K562 (cell line): Measurements from ENCODE around the gene CPNE1. TPM values are rescaled to one million over a fixed set of nuclear protein-coding genes. Genes with fewer than 3 reads are reported as not detected.
A peak's percentile ranks its signal among the peaks of the same experiment; 100 is the strongest.

Source experiments
- ATAC-seq: fragments of 200-7000 bp; cut with Tn5 transposase; 3 replicates; pipeline ENCODE4 v1.9.1; 2020; ENCODE audit warnings: moderate library complexity
- BruUV-seq: library from RNA; stranded (reverse); fragments of 400-500 nt; replicated peaks from 2 replicates; lab custom pipeline; 2021; lab: Mats Ljungman, UMichigan
- CTCF ChIA-PET: fragments of 300-600 bp; formaldehyde crosslinking; extraction: SDS; loops from one replicate; lab custom pipeline; 2021; ENCODE audit warnings: low intra/inter-chr PET ratio; lab: Yijun Ruan, JAX
- POLR2A ChIA-PET: fragments of 300-600, 350-650 bp; sonication (Branson Sonifier 250); formaldehyde crosslinking; extraction: SDS; loops from one replicate; lab custom pipeline; 2021; ENCODE audit warnings: antibody characterized with exemption, inconsistent platforms; lab: Yijun Ruan, JAX
- DNase-seq, 4 experiments: peaks; one replicate each; pipeline versions ENCODE4 v3.0.0 to v3.0.0-alpha.2; 2011 to 2018; ENCODE audit warnings: low spot score in 3 of 4, mixed read lengths in 3 of 4; ENCODE audit errors: extremely low read depth in 1 of 4
- FAIRE-seq: peaks from 2 replicates; lab custom pipeline; 2011; peaks lifted over from hg19 to GRCh38; lab: Jason Lieb, UNC
- H2AFZ ChIP-seq: 2 replicates; pipeline ENCODE4 v1.6.0; 2011; ENCODE audit warnings: low read depth, low read length, control low read depth, inconsistent platforms
- H3K27ac ChIP-seq: fragments of 200-600 bp; 3 replicates; pipeline ENCODE4 v1.8.0; 2011; ENCODE audit warnings: low read depth, mild to moderate bottlenecking, control low read depth, inconsistent platforms, low read length, moderate library complexity, mixed read lengths; ENCODE audit errors: extremely low read depth
- H3K27me3 ChIP-seq, 2 experiments: fragments of 300-600 bp in 1 of 2; 2 replicates in 1 of 2; 3 replicates in 1 of 2; pipeline versions ENCODE4 v1.6.0 to v1.8.0; 2011; ENCODE audit warnings: inconsistent platforms in 2 of 2, low read length in 2 of 2, mild to moderate bottlenecking in 1 of 2, mixed read lengths in 1 of 2, moderate library complexity in 1 of 2; ENCODE audit not compliant: control insufficient read depth in 2 of 2, insufficient read depth in 2 of 2
- H3K36me3 ChIP-seq: fragments of 300-600 bp; 3 replicates; pipeline ENCODE4 v1.8.0; 2011; ENCODE audit warnings: mild to moderate bottlenecking, low read length, inconsistent platforms; ENCODE audit not compliant: control insufficient read depth, insufficient read depth
- H3K4me1 ChIP-seq, 2 experiments: fragments of 200-600 bp in 1 of 2; replicated peaks in 1 of 2; 2 replicates in 1 of 2; 3 replicates in 1 of 2; pipeline versions ENCODE4 v1.5.1 to v1.8.0; 2011; ENCODE audit warnings: inconsistent platforms in 2 of 2, low read length in 2 of 2, mild to moderate bottlenecking in 1 of 2, mixed read lengths in 1 of 2, moderate library complexity in 1 of 2; ENCODE audit not compliant: control insufficient read depth in 2 of 2, insufficient read depth in 2 of 2
- H3K4me2 ChIP-seq: 2 replicates; pipeline ENCODE4 v1.6.1; 2011; ENCODE audit warnings: low read length, control low read depth, inconsistent platforms, mixed read lengths; ENCODE audit not compliant: insufficient read depth
- H3K4me3 ChIP-seq: fragments of 200-600 bp; sonication (generic), shearing (Covaris generic); 2 replicates; pipeline ENCODE4 v1.5.1; 2016; ENCODE audit warnings: control low read depth, inconsistent platforms
- H3K79me2 ChIP-seq: fragments of 200-600 bp; 3 replicates; pipeline ENCODE4 v1.8.0; 2011; ENCODE audit warnings: low read length, inconsistent platforms; ENCODE audit not compliant: control insufficient read depth, insufficient read depth
- H3K9ac ChIP-seq, 2 experiments: 2 replicates each; pipeline versions ENCODE4 v1.6.0 to v1.6.1; 2011; ENCODE audit warnings: low read depth in 2 of 2, low read length in 2 of 2, control low read depth in 1 of 2, inconsistent platforms in 1 of 2, mild to moderate bottlenecking in 1 of 2, mixed read lengths in 1 of 2; ENCODE audit not compliant: insufficient read depth in 1 of 2
- H3K9me1 ChIP-seq: one replicate; pipeline ENCODE4 v1.6.0; 2011; ENCODE audit warnings: inconsistent platforms, mild to moderate bottlenecking, low read length, moderate library complexity; ENCODE audit not compliant: control insufficient read depth, insufficient read depth
- H3K9me3 ChIP-seq: replicated peaks from 2 replicates; pipeline ENCODE4 v1.5.1; 2011; ENCODE audit warnings: low read depth, low read length, inconsistent platforms; ENCODE audit not compliant: control insufficient read depth, insufficient read depth
- H4K20me1 ChIP-seq: replicated peaks from 2 replicates; pipeline ENCODE4 v1.6.1; 2011; ENCODE audit warnings: low read length, inconsistent platforms, mixed read lengths; ENCODE audit not compliant: control insufficient read depth, insufficient read depth
- CTCF ChIP-seq, 3 experiments: IDR thresholded peaks in 2 of 3; conservative IDR thresholded peaks in 1 of 3; 2 replicates each; pipeline ENCODE4 v1.5.1; 2011 to 2012; ENCODE audit warnings: low read length in 3 of 3, mild to moderate bottlenecking in 3 of 3, control low read depth in 2 of 3, improper control_type of control experiment in 1 of 3, inconsistent platforms in 1 of 3, low read depth in 1 of 3, mixed read lengths in 1 of 3, moderate library complexity in 1 of 3; ENCODE audit not compliant: insufficient read depth in 2 of 3
- EHMT2 ChIP-seq: fragments of 450-650 bp; IDR thresholded peaks from 2 replicates; pipeline ENCODE4 v1.6.1; 2018; ENCODE audit warnings: antibody characterized with exemption
- ELF4 ChIP-seq: fragments of 450-650 bp; formaldehyde crosslinking; IDR thresholded peaks from 2 replicates; pipeline ENCODE4 v1.4.0; 2022; ENCODE audit warnings: missing genetic modification characterization
- FOXK2 ChIP-seq, 2 experiments: fragments of 450-650 bp; IDR thresholded peaks in 1 of 2; conservative IDR thresholded peaks in 1 of 2; 2 replicates each; pipeline ENCODE4 v1.6.1; 2016; ENCODE audit warnings: low read depth in 2 of 2, mild to moderate bottlenecking in 1 of 2
- HDGF ChIP-seq: fragments of 450-650 bp; IDR thresholded peaks from 2 replicates; pipeline ENCODE4 v1.6.1; 2016
- HSF4 ChIP-seq: fragments of 250-450 bp; sonication (Bioruptor Pico); IDR thresholded peaks from 2 replicates; pipeline ENCODE4 v2.1.2; 2022; ENCODE audit warnings: mild to moderate bottlenecking, moderate library complexity, borderline replicate concordance
- MYC ChIP-seq, 2 experiments: fragments of 250-450 bp in 1 of 2; sonication (Bioruptor Pico) in 1 of 2; IDR thresholded peaks; 2 replicates each; pipeline versions ENCODE4 v1.5.1 to v1.6.1; 2012 to 2021; ENCODE audit warnings: low read depth in 2 of 2, borderline replicate concordance in 1 of 2, improper control_type of control experiment in 1 of 2, low read length in 1 of 2, mild to moderate bottlenecking in 1 of 2, moderate library complexity in 1 of 2
- RAD51 ChIP-seq: fragments of 450-650 bp; IDR thresholded peaks from 2 replicates; pipeline ENCODE4 v1.7.1; 2016; ENCODE audit warnings: low read depth, mild to moderate bottlenecking, borderline replicate concordance
- RNF219 ChIP-seq: fragments of 250-450 bp; sonication (Bioruptor Pico); IDR thresholded peaks from 2 replicates; pipeline ENCODE4 v1.5.0; 2022; ENCODE audit warnings: mild to moderate bottlenecking
- TEAD1 ChIP-seq, 2 experiments: fragments of 450-650 bp in 1 of 2; sonication (generic) in 1 of 2; formaldehyde crosslinking; IDR thresholded peaks; 2 replicates each; pipeline versions ENCODE4 v1.4.0 to v1.8.0; 2020 to 2022; ENCODE audit warnings: mild to moderate bottlenecking in 2 of 2, missing genetic modification reagents in 1 of 2
- ZBTB7A ChIP-seq: IDR thresholded peaks from 2 replicates; pipeline ENCODE4 v1.6.1; 2011; ENCODE audit warnings: low read depth, mild to moderate bottlenecking, low read length, moderate library complexity, borderline replicate concordance; ENCODE audit not compliant: control insufficient read depth
- WGBS: fragments of 100-300 bp; shearing (Covaris generic); methylation state at CpG from one replicate; pipeline ENCODE4 v1.1.6; 2016; ENCODE audit warnings: low coverage, mixed read lengths; ENCODE audit not compliant: insufficient coverage; ENCODE audit errors: missing lambda C conversion rate; 5-methylcytosine and 5-hydroxymethylcytosine counted together
- in situ Hi-C: fragments of 300-500 bp; cut with MboI; formaldehyde crosslinking; loops from 4 replicates; pipeline ENCODE4 v1.15.0; 2018; ENCODE audit warnings: inconsistent platforms, mixed read lengths
- intact Hi-C: fragments of 100-400 bp; cut with micrococcal nuclease; formaldehyde crosslinking; loops from 2 replicates; pipeline ENCODE4 v1.14.2; 2022
- polyA plus RNA-seq, 8 experiments: library from polyadenylated mRNA; depleted of rRNA in 4 of 8; stranded (reverse) in 5 of 8; unstranded in 3 of 8; fragments of >200 nt; fragmentation: Nextera tagmentation in 2 of 8; fragmentation: Illumina TruSeq in 1 of 8; extraction: Ambion mirVana in 2 of 8; extraction: Trizol in 1 of 8; gene quantifications; 2 replicates each; pipeline versions ENCODE4 v1.2.1 to v1.2.3, GENCODE V29; 2011 to 2014; ENCODE audit warnings: inconsistent platforms in 1 of 8, missing spikeins in 1 of 8
- total RNA-seq, 7 experiments: library from RNA; depleted of rRNA in 6 of 7; stranded (reverse); fragments of >200 nt in 6 of 7; fragmentation: Illumina TruSeq in 2 of 7; extraction: Trizol in 2 of 7; gene quantifications; 2 replicates each; pipeline versions ENCODE4 v1.2.1 to v1.2.3, GENCODE V29; 2011 to 2021; ENCODE audit warnings: low replicate concordance in 1 of 7

Gene CPNE1
- total and polyA plus RNA-seq, 9 of the 15 experiments (the other 6 are each of a cell fraction or from before 2014, with no cell fraction given): 42.1 to 102 (median 56.0) TPM

DNA sequence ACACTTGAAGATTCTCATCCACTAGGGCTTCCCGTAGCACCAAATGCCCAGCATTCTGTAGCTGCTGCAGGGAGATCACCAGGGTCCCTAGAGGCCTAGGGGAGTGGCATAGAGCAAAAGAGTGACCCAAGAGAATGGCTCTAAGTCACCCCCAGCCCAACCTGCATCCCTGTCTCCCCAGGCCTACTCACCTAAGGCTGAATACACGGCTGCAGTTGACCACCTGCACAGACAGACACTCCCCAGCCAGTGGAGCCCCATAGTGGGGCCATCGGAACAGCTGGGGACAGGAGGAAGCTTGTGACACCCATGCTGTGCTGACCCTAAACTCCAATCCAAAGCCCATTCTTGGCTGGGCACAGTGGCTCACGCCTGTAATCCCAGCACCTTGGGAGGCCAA lies 58.6 kb downstream of the CPNE1 start:
- DNase-seq (no peak), ATAC-seq (no peak), FAIRE-seq (no peak)
- H4K20me1 ChIP-seq: no peaks in the 10 kb centered on the region
- no peaks in the 10 kb centered on the region for H3K27me3 ChIP-seq
- no peak overlapping the region for H3K4me3 ChIP-seq
- no peaks in the 10 kb centered on the region for H3K36me3 ChIP-seq
- BruUV-seq: no TSS peak
- 46% methylated on average over 4 of the region's 4 CpGs for WGBS
- no peak overlapping the region for H3K27ac ChIP-seq
- ChIA-PET POLR2A (interaction anchor here (0.8 to 2.6 kb wide), 4 partner anchors 9 to 15 kb away, joined by 3 to 6 read pairs (median 3); partner anchors contain the start of gene SPAG4), CTCF (no interaction called here)
- no peak for TF ChIP-seq HDGF
- TF ChIP-seq HSF4: no peak
- TF ChIP-seq EHMT2: no peak
- no peak for TF ChIP-seq RAD51
- H3K4me2 ChIP-seq: no peak overlapping the region
- no peaks in the 10 kb centered on the region for H3K9me3 ChIP-seq
- H3K9ac ChIP-seq: peak overlapping the region in 1 of 2 experiments; percentile 4; a peak in 1 of 4 replicates
- H2AFZ ChIP-seq: no peak overlapping the region
- in situ Hi-C loops: no loop called here
- no peaks in the 10 kb centered on the region for H3K9me1 ChIP-seq
- intact Hi-C loops: no loop called here
- peaks cover 11 to 31% of the 10 kb centered on the region in 2 experiments for H3K4me1 ChIP-seq
- no peaks in the 10 kb centered on the region for H3K79me2 ChIP-seq

DNA sequence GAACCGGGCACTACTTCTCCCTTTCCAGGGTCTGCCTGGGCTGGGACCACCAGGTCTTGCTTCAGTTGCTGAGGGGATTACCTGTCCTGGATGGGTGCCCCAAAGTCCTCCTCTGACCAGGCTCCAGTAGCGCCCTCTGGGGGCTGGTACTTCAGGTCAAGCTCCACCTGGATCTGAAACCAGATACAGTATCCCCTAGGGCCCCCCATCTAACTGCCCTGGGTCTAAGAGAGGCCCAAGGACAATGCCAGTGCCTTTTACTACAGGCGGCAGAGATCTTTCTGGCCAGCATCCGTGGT lies 60.3 kb downstream of the CPNE1 start:
- Histone ChIP-seq H3K9me1 (no peaks in the 10 kb centered on the region), H4K20me1 (no peaks in the 10 kb centered on the region), H3K27ac (no peak overlapping the region), H3K9ac (no peak overlapping the region), H3K4me3 (no peak overlapping the region), H3K27me3 (peaks cover 0 to 9% of the 10 kb centered on the region in 2 experiments; a peak in 2 of 5 replicates), H3K4me1 (peaks cover 7 to 34% of the 10 kb centered on the region in 2 experiments), H3K4me2 (no peak overlapping the region), H2AFZ (no peak overlapping the region), H3K79me2 (no peaks in the 10 kb centered on the region), H3K36me3 (no peaks in the 10 kb centered on the region), H3K9me3 (no peaks in the 10 kb centered on the region)
- no TSS peak for BruUV-seq
- 3% methylated on average over 4 of the region's 4 CpGs for WGBS
- ChIA-PET CTCF (no interaction called here), POLR2A (interaction anchor here (2.6 kb wide), 1 partner anchor 11 kb away, joined by 6 read pairs; the partner anchor contains the start of gene SPAG4)
- ATAC-seq (peak; percentile 59), FAIRE-seq (peak; percentile 55), DNase-seq (peak; percentile 54 to 59 (median 56))
- intact Hi-C loops: loop anchor here (5.0 kb wide), 1 partner anchor 92 kb away; no protein-coding TSS in a partner anchor
- in situ Hi-C loops: no loop called here
- TF ChIP-seq ELF4 (no peak), ZBTB7A (0 out of 2 replicates have a peak, but pooled peaks have one; percentile 27), MYC (IDR thresholded peaks at IDR 0.05; ENCODE audit: low read depth, low read length) (no peak), MYC (CRISPR knock-in tag; IDR thresholded peaks at IDR 0.05; ENCODE audit: borderline replicate concordance, low read depth) (no peak), TEAD1 (CRISPR knock-in tag; IDR thresholded peaks at IDR 0.05) (no peak), CTCF (IDR thresholded peaks at IDR 0.05 in 2 of 3, conservative IDR thresholded peaks at IDR 0.05 in 1 of 3; ENCODE audit: insufficient read depth in 2 of 3, low read depth in 1 of 3, low read length in 3 of 3) (peak; percentile 59 to 69 (median 61)), RNF219 (CRISPR knock-in tag) (no peak), FOXK2 (conservative IDR thresholded peaks at IDR 0.05 in 1 of 2, IDR thresholded peaks at IDR 0.05 in 1 of 2; ENCODE audit: low read depth in 2 of 2) (no peak)
